Adrenal gland (tissue), 5 donors: ENCODE results near the gene LSAMP.

ENCODE experiments used
- POLR2A ChIP-seq, 2 donors: fragments of 450-650 bp; IDR thresholded peaks; one replicate each; pipeline ENCODE4 v1.6.1; 2017; ENCODE audit warnings: antibody characterized with exemption in 2 of 2, mild to moderate bottlenecking in 2 of 2, moderate library complexity in 1 of 2
- TF ChIP-seq, protein P1 (sequence below), 6 experiments: fragments of 450-650 bp in 4 of 6; fragments of 200-600 bp in 2 of 6; sonication (generic) in 1 of 6; IDR thresholded peaks; 1 replicate in 5 of 6; 2 replicates in 1 of 6; pipeline versions ENCODE4 v1.5.1 to v1.8.0; 2016 to 2021; ENCODE audit warnings: antibody characterized with exemption in 6 of 6, mild to moderate bottlenecking in 2 of 6, moderate library complexity in 1 of 6
- donor health status: DM: no; HTN: no; CAD: no.

DNA sequence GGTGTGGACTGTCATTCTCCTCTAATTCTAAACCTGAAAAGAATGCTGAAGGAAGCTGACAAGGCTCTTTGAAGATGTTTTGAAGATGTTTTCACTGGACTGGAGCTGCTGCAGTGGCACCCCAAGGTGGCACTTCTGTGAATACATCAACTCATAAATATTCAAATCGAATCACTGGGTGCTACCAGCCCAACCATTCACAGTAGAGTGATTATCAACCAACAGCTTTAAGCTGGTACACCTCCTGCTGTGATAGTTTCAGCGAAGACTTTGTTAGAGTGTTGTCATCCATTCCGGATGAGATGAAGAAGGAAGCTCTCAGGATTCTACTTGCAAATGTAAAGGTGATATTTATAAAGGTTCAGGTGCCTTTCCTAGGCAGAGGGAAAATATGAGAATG is 106.6 kb downstream of the LSAMP start:
- TF ChIP-seq, protein P1, sequence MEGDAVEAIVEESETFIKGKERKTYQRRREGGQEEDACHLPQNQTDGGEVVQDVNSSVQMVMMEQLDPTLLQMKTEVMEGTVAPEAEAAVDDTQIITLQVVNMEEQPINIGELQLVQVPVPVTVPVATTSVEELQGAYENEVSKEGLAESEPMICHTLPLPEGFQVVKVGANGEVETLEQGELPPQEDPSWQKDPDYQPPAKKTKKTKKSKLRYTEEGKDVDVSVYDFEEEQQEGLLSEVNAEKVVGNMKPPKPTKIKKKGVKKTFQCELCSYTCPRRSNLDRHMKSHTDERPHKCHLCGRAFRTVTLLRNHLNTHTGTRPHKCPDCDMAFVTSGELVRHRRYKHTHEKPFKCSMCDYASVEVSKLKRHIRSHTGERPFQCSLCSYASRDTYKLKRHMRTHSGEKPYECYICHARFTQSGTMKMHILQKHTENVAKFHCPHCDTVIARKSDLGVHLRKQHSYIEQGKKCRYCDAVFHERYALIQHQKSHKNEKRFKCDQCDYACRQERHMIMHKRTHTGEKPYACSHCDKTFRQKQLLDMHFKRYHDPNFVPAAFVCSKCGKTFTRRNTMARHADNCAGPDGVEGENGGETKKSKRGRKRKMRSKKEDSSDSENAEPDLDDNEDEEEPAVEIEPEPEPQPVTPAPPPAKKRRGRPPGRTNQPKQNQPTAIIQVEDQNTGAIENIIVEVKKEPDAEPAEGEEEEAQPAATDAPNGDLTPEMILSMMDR (IDR thresholded peaks at IDR 0.05), result no peak
- no peak for TF ChIP-seq POLR2A (IDR thresholded peaks at IDR 0.05)
